NT2/D1 (cell line): ENCODE data around the gene MRFAP1L1.

Experiments used
- YY1 ChIP-seq: IDR thresholded peaks from 2 replicates; pipeline ENCODE4 v1.6.1; 2011; ENCODE audit not compliant: insufficient read length, insufficient read depth
- ZNF274 ChIP-seq: IDR thresholded peaks from 2 replicates; pipeline ENCODE4 v1.6.1; 2011; ENCODE audit warnings: mild to moderate bottlenecking, low read depth, low read length

DNA sequence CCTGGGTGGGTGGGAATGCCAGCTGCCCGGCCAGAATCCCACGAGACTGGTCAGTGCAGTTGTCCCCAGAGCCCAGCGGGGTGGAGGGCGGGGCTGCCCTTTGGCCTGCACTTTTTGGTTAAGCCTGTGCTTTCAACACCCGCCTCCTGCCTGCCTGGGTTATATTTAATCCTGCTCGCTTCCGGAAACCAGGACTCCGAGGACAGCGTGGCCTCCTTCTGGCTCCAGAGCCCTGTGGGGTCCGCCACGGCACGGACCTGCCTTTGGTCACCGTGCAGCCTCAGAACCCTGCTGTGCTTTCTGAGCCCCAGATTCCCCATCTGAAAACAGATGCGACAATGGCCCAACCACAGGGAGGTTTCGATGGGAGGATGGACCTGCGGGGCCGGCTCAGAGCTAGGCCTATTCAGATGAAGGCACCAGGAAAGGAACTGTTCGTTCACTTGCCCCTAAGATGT is 43.5 kb upstream of the MRFAP1L1 start:
- no peak for TF ChIP-seq ZNF274
- no peak for TF ChIP-seq YY1
